K562 (cell line): ENCODE measurements around the gene ADAT1. TPM values are rescaled to one million over a fixed set of nuclear protein-coding genes. Genes with fewer than 3 reads are reported as not detected.

ENCODE experiments used
- ATAC-seq: fragments of 200-7000 bp; cut with Tn5 transposase; 3 replicates; pipeline ENCODE4 v1.9.1; 2020; ENCODE audit warnings: moderate library complexity
- BruUV-seq: library from RNA; stranded (reverse); fragments of 400-500 nt; replicated peaks from 2 replicates; lab custom pipeline; 2021; lab: Mats Ljungman, UMichigan
- CTCF ChIA-PET: fragments of 300-600 bp; formaldehyde crosslinking; extraction: SDS; loops from one replicate; lab custom pipeline; 2021; ENCODE audit warnings: low intra/inter-chr PET ratio; lab: Yijun Ruan, JAX
- POLR2A ChIA-PET: fragments of 300-600, 350-650 bp; sonication (Branson Sonifier 250); formaldehyde crosslinking; extraction: SDS; loops from one replicate; lab custom pipeline; 2021; ENCODE audit warnings: antibody characterized with exemption, inconsistent platforms; lab: Yijun Ruan, JAX
- DNase-seq, 4 experiments: peaks; one replicate each; pipeline versions ENCODE4 v3.0.0 to v3.0.0-alpha.2; 2011 to 2018; ENCODE audit warnings: low spot score in 3 of 4, mixed read lengths in 3 of 4; ENCODE audit errors: extremely low read depth in 1 of 4
- FAIRE-seq: peaks from 2 replicates; lab custom pipeline; 2011; peaks lifted over from hg19 to GRCh38; lab: Jason Lieb, UNC
- H2AFZ ChIP-seq: 2 replicates; pipeline ENCODE4 v1.6.0; 2011; ENCODE audit warnings: low read depth, low read length, control low read depth, inconsistent platforms
- H3K27ac ChIP-seq: fragments of 200-600 bp; 3 replicates; pipeline ENCODE4 v1.8.0; 2011; ENCODE audit warnings: low read depth, mild to moderate bottlenecking, control low read depth, inconsistent platforms, low read length, moderate library complexity, mixed read lengths; ENCODE audit errors: extremely low read depth
- H3K27me3 ChIP-seq, 2 experiments: fragments of 300-600 bp in 1 of 2; 2 replicates in 1 of 2; 3 replicates in 1 of 2; pipeline versions ENCODE4 v1.6.0 to v1.8.0; 2011; ENCODE audit warnings: inconsistent platforms in 2 of 2, low read length in 2 of 2, mild to moderate bottlenecking in 1 of 2, mixed read lengths in 1 of 2, moderate library complexity in 1 of 2; ENCODE audit not compliant: control insufficient read depth in 2 of 2, insufficient read depth in 2 of 2
- H3K36me3 ChIP-seq: fragments of 300-600 bp; 3 replicates; pipeline ENCODE4 v1.8.0; 2011; ENCODE audit warnings: mild to moderate bottlenecking, low read length, inconsistent platforms; ENCODE audit not compliant: control insufficient read depth, insufficient read depth
- H3K4me1 ChIP-seq, 2 experiments: fragments of 200-600 bp in 1 of 2; replicated peaks in 1 of 2; 2 replicates in 1 of 2; 3 replicates in 1 of 2; pipeline versions ENCODE4 v1.5.1 to v1.8.0; 2011; ENCODE audit warnings: inconsistent platforms in 2 of 2, low read length in 2 of 2, mild to moderate bottlenecking in 1 of 2, mixed read lengths in 1 of 2, moderate library complexity in 1 of 2; ENCODE audit not compliant: control insufficient read depth in 2 of 2, insufficient read depth in 2 of 2
- H3K4me2 ChIP-seq: 2 replicates; pipeline ENCODE4 v1.6.1; 2011; ENCODE audit warnings: low read length, control low read depth, inconsistent platforms, mixed read lengths; ENCODE audit not compliant: insufficient read depth
- H3K4me3 ChIP-seq: fragments of 200-600 bp; sonication (generic), shearing (Covaris generic); 2 replicates; pipeline ENCODE4 v1.5.1; 2016; ENCODE audit warnings: control low read depth, inconsistent platforms
- H3K79me2 ChIP-seq: fragments of 200-600 bp; 3 replicates; pipeline ENCODE4 v1.8.0; 2011; ENCODE audit warnings: low read length, inconsistent platforms; ENCODE audit not compliant: control insufficient read depth, insufficient read depth
- H3K9ac ChIP-seq, 2 experiments: 2 replicates each; pipeline versions ENCODE4 v1.6.0 to v1.6.1; 2011; ENCODE audit warnings: low read depth in 2 of 2, low read length in 2 of 2, control low read depth in 1 of 2, inconsistent platforms in 1 of 2, mild to moderate bottlenecking in 1 of 2, mixed read lengths in 1 of 2; ENCODE audit not compliant: insufficient read depth in 1 of 2
- H3K9me1 ChIP-seq: one replicate; pipeline ENCODE4 v1.6.0; 2011; ENCODE audit warnings: inconsistent platforms, mild to moderate bottlenecking, low read length, moderate library complexity; ENCODE audit not compliant: control insufficient read depth, insufficient read depth
- H3K9me3 ChIP-seq: replicated peaks from 2 replicates; pipeline ENCODE4 v1.5.1; 2011; ENCODE audit warnings: low read depth, low read length, inconsistent platforms; ENCODE audit not compliant: control insufficient read depth, insufficient read depth
- H4K20me1 ChIP-seq: replicated peaks from 2 replicates; pipeline ENCODE4 v1.6.1; 2011; ENCODE audit warnings: low read length, inconsistent platforms, mixed read lengths; ENCODE audit not compliant: control insufficient read depth, insufficient read depth
- ATF7 ChIP-seq: fragments of 450-650 bp; IDR thresholded peaks from 2 replicates; pipeline ENCODE4 v1.7.1; 2014; ENCODE audit warnings: mild to moderate bottlenecking, moderate library complexity
- KDM5B ChIP-seq: fragments of 200-600 bp; sonication (generic); IDR thresholded peaks from 2 replicates; pipeline ENCODE4 v1.6.1; 2012; ENCODE audit warnings: low read depth, mild to moderate bottlenecking, moderate library complexity, low read length, control low read depth, inconsistent platforms; ENCODE audit not compliant: insufficient replicate concordance
- MCM3 ChIP-seq: fragments of 450-650 bp; IDR thresholded peaks from 2 replicates; pipeline ENCODE4 v1.6.1; 2016
- RAD21 ChIP-seq, 2 experiments: fragments of 250-450 bp in 1 of 2; fragments of 450-650 bp in 1 of 2; sonication (Bioruptor Pico) in 1 of 2; formaldehyde crosslinking in 1 of 2; IDR thresholded peaks in 1 of 2; conservative IDR thresholded peaks in 1 of 2; 2 replicates each; pipeline versions ENCODE4 v1.4.0 to v1.8.0; 2020 to 2022; ENCODE audit warnings: mild to moderate bottlenecking in 2 of 2, moderate library complexity in 1 of 2
- TARDBP ChIP-seq: fragments of 450-650 bp; IDR thresholded peaks from 2 replicates; pipeline ENCODE4 v1.6.1; 2016
- ZNF347 ChIP-seq: fragments of 450-650 bp; formaldehyde crosslinking; IDR thresholded peaks from 2 replicates; pipeline ENCODE4 v1.4.0; 2020; ENCODE audit warnings: low read depth, mild to moderate bottlenecking, moderate library complexity
- WGBS: fragments of 100-300 bp; shearing (Covaris generic); methylation state at CpG from one replicate; pipeline ENCODE4 v1.1.6; 2016; ENCODE audit warnings: low coverage, mixed read lengths; ENCODE audit not compliant: insufficient coverage; ENCODE audit errors: missing lambda C conversion rate; 5-methylcytosine and 5-hydroxymethylcytosine counted together
- in situ Hi-C: fragments of 300-500 bp; cut with MboI; formaldehyde crosslinking; loops from 4 replicates; pipeline ENCODE4 v1.15.0; 2018; ENCODE audit warnings: inconsistent platforms, mixed read lengths
- intact Hi-C: fragments of 100-400 bp; cut with micrococcal nuclease; formaldehyde crosslinking; loops from 2 replicates; pipeline ENCODE4 v1.14.2; 2022
- polyA plus RNA-seq, 8 experiments: library from polyadenylated mRNA; depleted of rRNA in 4 of 8; stranded (reverse) in 5 of 8; unstranded in 3 of 8; fragments of >200 nt; fragmentation: Nextera tagmentation in 2 of 8; fragmentation: Illumina TruSeq in 1 of 8; extraction: Ambion mirVana in 2 of 8; extraction: Trizol in 1 of 8; gene quantifications; 2 replicates each; pipeline versions ENCODE4 v1.2.1 to v1.2.3, GENCODE V29; 2011 to 2014; ENCODE audit warnings: inconsistent platforms in 1 of 8, missing spikeins in 1 of 8
- total RNA-seq, 7 experiments: library from RNA; depleted of rRNA in 6 of 7; stranded (reverse); fragments of >200 nt in 6 of 7; fragmentation: Illumina TruSeq in 2 of 7; extraction: Trizol in 2 of 7; gene quantifications; 2 replicates each; pipeline versions ENCODE4 v1.2.1 to v1.2.3, GENCODE V29; 2011 to 2021; ENCODE audit warnings: low replicate concordance in 1 of 7
- TF ChIP-seq, protein P1 (sequence below): fragments of 450-650 bp; IDR thresholded peaks from 2 replicates; pipeline ENCODE4 v1.6.1; 2016; ENCODE audit warnings: low read depth

The ADAT1 gene
- total and polyA plus RNA-seq, 9 of the 15 experiments (the other 6 are each of a cell fraction or from before 2014, with no cell fraction given) = 16.0 to 36.7 (median 28.2) TPM

- peak in 1 of 2 experiments; percentile 10; a peak in 1 of 4 replicates for TF ChIP-seq RAD21 (CRISPR knock-in tag; conservative IDR thresholded peaks at IDR 0.05 in 1 of 2, IDR thresholded peaks at IDR 0.05 in 1 of 2)
Measured at GRCh38 chr16:75572864-75573542, 50.1 kb downstream of the ADAT1 start (continued).

GRCh38 chr16:75570396-75571065 is 52.5 kb downstream of the ADAT1 start:
- no peak for FAIRE-seq
- Histone ChIP-seq H3K79me2 (peaks cover 30% of the 10 kb centered on the region), H3K27ac (no peak overlapping the region), H3K9me3 (no peaks in the 10 kb centered on the region), H4K20me1 (peaks cover 12% of the 10 kb centered on the region; the same call in 1 of the 2 replicates), H3K4me2 (no peak overlapping the region), H3K27me3 (no peaks in the 10 kb centered on the region), H3K4me3 (no peak overlapping the region), H3K9me1 (no peaks in the 10 kb centered on the region), H3K9ac (peak overlapping the region in 1 of 2 experiments; percentile 15; a peak in 1 of 4 replicates), H3K36me3 (peaks cover 76% of the 10 kb centered on the region; the same call in 2 of the 3 replicates), H3K4me1 (peaks cover 24 to 31% of the 10 kb centered on the region in 2 experiments; a peak in 4 of 5 replicates), H2AFZ (no peak overlapping the region)
- CTCF ChIA-PET = no interaction called here
- ATAC-seq = no peak
- in situ Hi-C loops = no loop called here
- WGBS = 65% methylated on average over 4 of the region's 5 CpGs
- intact Hi-C loops = no loop called here
- BruUV-seq = no TSS peak
- no peak for DNase-seq
- POLR2A ChIA-PET = interaction anchor here (1.5 kb wide), 1 partner anchor 10 kb away, joined by 3 read pairs; no protein-coding TSS in a partner anchor
- no peak for TF ChIP-seq TARDBP
- TF ChIP-seq MCM3 = no peak
- TF ChIP-seq, protein P1, sequence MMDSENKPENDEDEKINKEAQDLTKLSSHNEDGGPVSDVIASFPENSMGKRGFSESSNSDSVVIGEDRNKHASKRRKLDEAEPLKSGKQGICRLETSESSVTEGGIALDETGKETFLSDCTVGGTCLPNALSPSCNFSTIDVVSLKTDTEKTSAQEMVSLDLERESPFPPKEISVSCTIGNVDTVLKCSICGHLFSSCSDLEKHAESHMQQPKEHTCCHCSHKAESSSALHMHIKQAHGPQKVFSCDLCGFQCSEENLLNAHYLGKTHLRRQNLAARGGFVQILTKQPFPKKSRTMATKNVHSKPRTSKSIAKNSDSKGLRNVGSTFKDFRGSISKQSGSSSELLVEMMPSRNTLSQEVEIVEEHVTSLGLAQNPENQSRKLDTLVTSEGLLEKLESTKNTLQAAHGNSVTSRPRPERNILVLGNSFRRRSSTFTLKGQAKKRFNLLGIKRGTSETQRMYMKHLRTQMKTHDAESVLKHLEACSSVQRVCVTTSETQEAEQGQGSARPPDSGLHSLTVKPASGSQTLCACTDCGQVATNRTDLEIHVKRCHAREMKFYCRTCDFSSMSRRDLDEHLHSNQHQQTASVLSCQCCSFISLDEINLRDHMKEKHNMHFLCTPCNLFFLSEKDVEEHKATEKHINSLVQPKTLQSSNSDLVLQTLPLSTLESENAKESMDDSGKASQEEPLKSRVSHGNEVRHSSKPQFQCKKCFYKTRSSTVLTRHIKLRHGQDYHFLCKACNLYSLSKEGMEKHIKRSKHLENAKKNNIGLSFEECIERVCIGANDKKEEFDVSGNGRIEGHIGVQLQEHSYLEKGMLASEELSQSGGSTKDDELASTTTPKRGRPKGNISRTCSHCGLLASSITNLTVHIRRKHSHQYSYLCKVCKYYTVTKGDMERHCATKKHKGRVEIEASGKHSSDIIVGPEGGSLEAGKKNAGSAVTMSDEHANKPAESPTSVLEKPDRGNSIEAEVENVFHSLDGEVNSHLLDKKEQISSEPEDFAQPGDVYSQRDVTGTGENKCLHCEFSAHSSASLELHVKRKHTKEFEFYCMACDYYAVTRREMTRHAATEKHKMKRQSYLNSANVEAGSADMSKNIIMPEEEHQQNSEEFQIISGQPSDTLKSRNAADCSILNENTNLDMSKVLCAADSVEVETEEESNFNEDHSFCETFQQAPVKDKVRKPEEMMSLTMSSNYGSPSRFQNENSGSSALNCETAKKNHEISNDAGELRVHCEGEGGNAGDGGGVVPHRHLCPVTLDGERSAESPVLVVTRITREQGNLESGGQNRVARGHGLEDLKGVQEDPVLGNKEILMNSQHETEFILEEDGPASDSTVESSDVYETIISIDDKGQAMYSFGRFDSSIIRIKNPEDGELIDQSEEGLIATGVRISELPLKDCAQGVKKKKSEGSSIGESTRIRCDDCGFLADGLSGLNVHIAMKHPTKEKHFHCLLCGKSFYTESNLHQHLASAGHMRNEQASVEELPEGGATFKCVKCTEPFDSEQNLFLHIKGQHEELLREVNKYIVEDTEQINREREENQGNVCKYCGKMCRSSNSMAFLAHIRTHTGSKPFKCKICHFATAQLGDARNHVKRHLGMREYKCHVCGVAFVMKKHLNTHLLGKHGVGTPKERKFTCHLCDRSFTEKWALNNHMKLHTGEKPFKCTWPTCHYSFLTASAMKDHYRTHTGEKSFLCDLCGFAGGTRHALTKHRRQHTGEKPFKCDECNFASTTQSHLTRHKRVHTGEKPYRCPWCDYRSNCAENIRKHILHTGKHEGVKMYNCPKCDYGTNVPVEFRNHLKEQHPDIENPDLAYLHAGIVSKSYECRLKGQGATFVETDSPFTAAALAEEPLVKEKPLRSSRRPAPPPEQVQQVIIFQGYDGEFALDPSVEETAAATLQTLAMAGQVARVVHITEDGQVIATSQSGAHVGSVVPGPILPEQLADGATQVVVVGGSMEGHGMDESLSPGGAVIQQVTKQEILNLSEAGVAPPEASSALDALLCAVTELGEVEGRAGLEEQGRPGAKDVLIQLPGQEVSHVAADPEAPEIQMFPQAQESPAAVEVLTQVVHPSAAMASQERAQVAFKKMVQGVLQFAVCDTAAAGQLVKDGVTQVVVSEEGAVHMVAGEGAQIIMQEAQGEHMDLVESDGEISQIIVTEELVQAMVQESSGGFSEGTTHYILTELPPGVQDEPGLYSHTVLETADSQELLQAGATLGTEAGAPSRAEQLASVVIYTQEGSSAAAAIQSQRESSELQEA = no peak
- no peak for TF ChIP-seq ATF7
- no peak for TF ChIP-seq ZNF347 (CRISPR knock-in tag)
- no peak for TF ChIP-seq KDM5B
